CD4-positive, alpha-beta T cell treated with Interleukin-15 for 4 hours (primary cell): ENCODE measurements around the gene SMURF1.
"Not testable (repeated sequence)": the region's sequence is repeated elsewhere in the genome, so short reads cannot be mapped to it uniquely, and the experiment has no call there.

Experiments used
- DNase-seq: peaks from one replicate; pipeline ENCODE4 v3.0.0-alpha.2; 2020; ENCODE audit warnings: low spot score

The SMURF1 gene

GRCh38 chr7:99121496-99122021, 22.3 kb downstream of the SMURF1 start:
- no peak for DNase-seq

- DNase-seq = no peak
These were observed 23.0 kb downstream of the SMURF1 start for GRCh38 chr7:99120916-99121315.

- DNase-seq = no peak
These were observed 23.4 kb downstream of the SMURF1 start for GRCh38 chr7:99120501-99120900.

- DNase-seq = no peak
These were observed 25.8 kb downstream of the SMURF1 start for GRCh38 chr7:99118077-99118476.

- no peak for DNase-seq
These were observed 27.8 kb downstream of the SMURF1 start for GRCh38 chr7:99116144-99116543.

- DNase-seq = no peak
These were observed 28.5 kb downstream of the SMURF1 start for GRCh38 chr7:99115379-99115778.

GRCh38 chr7:99112979-99113378, 30.9 kb downstream of the SMURF1 start:
- DNase-seq = no peak

GRCh38 chr7:99112097-99112496, 31.8 kb downstream of the SMURF1 start:
- no peak for DNase-seq

GRCh38 chr7:99111591-99111990, 32.3 kb downstream of the SMURF1 start:
- DNase-seq = no peak

- no peak for DNase-seq
These were observed 34.5 kb downstream of the SMURF1 start for GRCh38 chr7:99109108-99110051.

- no peak for DNase-seq
These were observed 35.3 kb downstream of the SMURF1 start for GRCh38 chr7:99108613-99109012.

GRCh38 chr7:99106821-99107241, 37.1 kb downstream of the SMURF1 start:
- no peak for DNase-seq

GRCh38 chr7:99106411-99106810, 37.5 kb downstream of the SMURF1 start:
- DNase-seq = no peak

GRCh38 chr7:99105756-99106155, 38.2 kb downstream of the SMURF1 start:
- DNase-seq = no peak

- DNase-seq = no peak
These were observed 39.3 kb downstream of the SMURF1 start for GRCh38 chr7:99104631-99105030.

- DNase-seq = not testable (repeated sequence)
These were observed 40.1 kb downstream of the SMURF1 start for GRCh38 chr7:99103836-99104235.

- no peak for DNase-seq
These were observed 40.9 kb downstream of the SMURF1 start for GRCh38 chr7:99102809-99103690.

GRCh38 chr7:99102361-99102760, 41.5 kb downstream of the SMURF1 start:
- DNase-seq = no peak

GRCh38 chr7:99101516-99101915, 42.4 kb downstream of the SMURF1 start:
- DNase-seq = not testable (repeated sequence)

GRCh38 chr7:99099499-99100077, 44.3 kb downstream of the SMURF1 start:
- no peak for DNase-seq

- DNase-seq = no peak
These were observed 44.9 kb downstream of the SMURF1 start for GRCh38 chr7:99098824-99099498.
